NCI-H2227 (cell line): ENCODE data around the gene RLF.

Experiments
- DNase-seq: peaks from one replicate; lab custom pipeline; 2025; ENCODE audit not compliant: unreplicated experiment; lab: John Stamatoyannopoulos, UW

Gene RLF

GRCh38 chr1:40272653-40273213, 111.5 kb downstream of the RLF start:
- no peak for DNase-seq

- DNase-seq = no peak
Measured at GRCh38 chr1:40273547-40274166, 112.5 kb downstream of the RLF start.

- DNase-seq = no peak
Measured at GRCh38 chr1:40274331-40274730, 113.1 kb downstream of the RLF start.

- no peak for DNase-seq
Measured at GRCh38 chr1:40276122-40276521, 114.9 kb downstream of the RLF start.

GRCh38 chr1:40281853-40282252, 120.7 kb downstream of the RLF start:
- DNase-seq = no peak
